ENCODE measurements around the gene MTRR.
"Not testable (repeated sequence)": the region's sequence is repeated elsewhere in the genome, so short reads cannot be mapped to it uniquely, and the experiment has no call there.

Gene MTRR

GRCh38 chr5:7907612-7908011, 38.7 kb downstream of the MTRR start:
- no peak for TF ChIP-seq CTCF (IDR thresholded peaks at IDR 0.05; ENCODE audit: low read depth, low read length)
- H3K4me3 ChIP-seq (ENCODE audit: low read depth, low read length), result no peak overlapping the region

GRCh38 chr5:7908317-7908716, 39.4 kb downstream of the MTRR start:
- TF ChIP-seq CTCF (IDR thresholded peaks at IDR 0.05; ENCODE audit: low read depth, low read length), result no peak
- no peak overlapping the region for H3K4me3 ChIP-seq (ENCODE audit: low read depth, low read length)

GRCh38 chr5:7910738-7911428, 41.9 kb downstream of the MTRR start:
- no peak for TF ChIP-seq CTCF (IDR thresholded peaks at IDR 0.05; ENCODE audit: low read depth, low read length)

GRCh38 chr5:7911429-7911771, 42.5 kb downstream of the MTRR start:
- H3K4me3 ChIP-seq (ENCODE audit: low read depth, low read length), result not testable (repeated sequence)

More at GRCh38 chr5:7910738-7911428, 41.9 kb downstream of the MTRR start:
- no peak overlapping the region for H3K4me3 ChIP-seq (ENCODE audit: low read depth, low read length)

GRCh38 chr5:7916171-7916804, 47.3 kb downstream of the MTRR start:
- no peak for TF ChIP-seq CTCF (IDR thresholded peaks at IDR 0.05; ENCODE audit: low read depth, low read length)
- no peak overlapping the region for H3K4me3 ChIP-seq (ENCODE audit: low read depth, low read length)

- H3K4me3 ChIP-seq (ENCODE audit: low read depth, low read length), result no peak overlapping the region
- no peak for TF ChIP-seq CTCF (IDR thresholded peaks at IDR 0.05; ENCODE audit: low read depth, low read length)
Observed at GRCh38 chr5:7917130-7918123, 48.5 kb downstream of the MTRR start.

GRCh38 chr5:7925961-7926695, 57.2 kb downstream of the MTRR start:
- H3K4me3 ChIP-seq (ENCODE audit: low read depth, low read length), result no peak overlapping the region

More at GRCh38 chr5:7925961-7926695, 57.2 kb downstream of the MTRR start:
- no peak for TF ChIP-seq CTCF (IDR thresholded peaks at IDR 0.05; ENCODE audit: low read depth, low read length)
